IMR-90 (cell line): Measurements from ENCODE around the gene KCNQ5. TPM values are rescaled to one million over a fixed set of nuclear protein-coding genes. Genes with fewer than 3 reads are reported as not detected.

ENCODE experiments used
- ATAC-seq: fragments of 200-7000 bp; cut with Tn5 transposase; 2 replicates; pipeline ENCODE4 v1.9.1; 2020; ENCODE audit warnings: low read depth, mild to moderate bottlenecking, moderate library complexity
- BruUV-seq: library from RNA; stranded (reverse); fragments of 400-500 nt; replicated peaks from 2 replicates; lab custom pipeline; 2021; lab: Mats Ljungman, UMichigan
- CTCF ChIA-PET: fragments of 300-600 bp; formaldehyde crosslinking; extraction: SDS; loops from one replicate; lab custom pipeline; 2021; ENCODE audit warnings: antibody characterized with exemption; lab: Yijun Ruan, JAX
- POLR2A ChIA-PET: fragments of 300-600 bp; sonication (Branson Sonifier 250); formaldehyde crosslinking; loops from one replicate; lab custom pipeline; 2022; ENCODE audit warnings: antibody characterized with exemption; ENCODE audit not compliant: unreplicated experiment; lab: Charles Lee
- DNase-seq: peaks from one replicate; pipeline ENCODE4 v3.0.0; 2013
- H2AFZ ChIP-seq: replicated peaks from 2 replicates; pipeline ENCODE3; 2013; ENCODE audit warnings: low read length, mild to moderate bottlenecking; ENCODE audit not compliant: poor library complexity
- H2AK5ac ChIP-seq: 2 replicates; pipeline ENCODE4 v1.6.1; 2013; ENCODE audit warnings: low read depth, low read length, inconsistent platforms
- H2AK9ac ChIP-seq: replicated peaks from 2 replicates; pipeline ENCODE3; 2013; ENCODE audit warnings: mild to moderate bottlenecking, low read depth, low read length, moderate library complexity; ENCODE audit not compliant: poor library complexity
- H2BK120ac ChIP-seq: 2 replicates; pipeline ENCODE4 v1.6.1; 2013; ENCODE audit warnings: low read depth, low read length, inconsistent platforms
- H2BK15ac ChIP-seq: 3 replicates; pipeline ENCODE4 v1.6.1; 2013; ENCODE audit warnings: low read depth, low read length, inconsistent platforms
- H2BK20ac ChIP-seq: 2 replicates; pipeline ENCODE4 v1.6.1; 2013; ENCODE audit warnings: low read depth, mild to moderate bottlenecking, inconsistent platforms, low read length, moderate library complexity
- H2BK5ac ChIP-seq: 2 replicates; pipeline ENCODE4 v1.6.1; 2013; ENCODE audit warnings: mild to moderate bottlenecking, low read depth, low read length, inconsistent platforms; ENCODE audit not compliant: poor library complexity, severe bottlenecking
- H3K14ac ChIP-seq: replicated peaks from 2 replicates; pipeline ENCODE4 v1.6.1; 2013; ENCODE audit warnings: low read depth, low read length, inconsistent platforms
- H3K18ac ChIP-seq: 2 replicates; pipeline ENCODE4 v1.6.1; 2013; ENCODE audit warnings: low read depth, low read length, control low read depth
- H3K23ac ChIP-seq: 2 replicates; pipeline ENCODE4 v1.6.1; 2013; ENCODE audit warnings: low read depth, low read length, inconsistent platforms
- H3K27ac ChIP-seq: 2 replicates; pipeline ENCODE4 v1.5.1; 2013; ENCODE audit warnings: mild to moderate bottlenecking, control low read depth, low read length; ENCODE audit not compliant: insufficient read depth
- H3K27me3 ChIP-seq: 2 replicates; pipeline ENCODE4 v1.6.1; 2013; ENCODE audit warnings: low read length; ENCODE audit not compliant: control insufficient read depth, insufficient read depth
- H3K36me3 ChIP-seq: 2 replicates; pipeline ENCODE4 v1.6.1; 2013; ENCODE audit warnings: low read length, mixed read lengths; ENCODE audit not compliant: control insufficient read depth, insufficient read depth
- H3K4ac ChIP-seq: 2 replicates; pipeline ENCODE4 v1.6.1; 2013; ENCODE audit warnings: low read depth, low read length, inconsistent platforms
- H3K4me1 ChIP-seq: 2 replicates; pipeline ENCODE4 v1.6.1; 2013; ENCODE audit warnings: low read length, mixed read lengths; ENCODE audit not compliant: control insufficient read depth, insufficient read depth
- H3K4me2 ChIP-seq: 2 replicates; pipeline ENCODE4 v1.6.1; 2013; ENCODE audit warnings: low read depth, mild to moderate bottlenecking, control low read depth, low read length, moderate library complexity
- H3K4me3 ChIP-seq: 2 replicates; pipeline ENCODE4 v1.5.1; 2013; ENCODE audit warnings: low read depth, mild to moderate bottlenecking, control low read depth, low read length, moderate library complexity; ENCODE audit not compliant: insufficient read depth
- H3K56ac ChIP-seq: 2 replicates; pipeline ENCODE4 v1.6.1; 2013; ENCODE audit warnings: low read length, inconsistent platforms; ENCODE audit not compliant: insufficient read depth; ENCODE audit errors: extremely low read depth
- H3K79me1 ChIP-seq, 2 experiments: 2 replicates each; pipeline ENCODE4 v1.6.1; 2013; ENCODE audit warnings: low read length in 2 of 2, inconsistent platforms in 1 of 2, low read depth in 1 of 2
- H3K9ac ChIP-seq: 2 replicates; pipeline ENCODE4 v1.6.1; 2013; ENCODE audit warnings: low read depth, low read length, control low read depth
- H3K9me1 ChIP-seq: 2 replicates; pipeline ENCODE4 v1.6.1; 2013; ENCODE audit warnings: low read length, inconsistent platforms; ENCODE audit not compliant: insufficient read depth
- H3K9me3 ChIP-seq: 2 replicates; pipeline ENCODE4 v1.6.1; 2013; ENCODE audit warnings: low read length; ENCODE audit not compliant: control insufficient read depth, insufficient read depth
- H4K20me1 ChIP-seq: 2 replicates; pipeline ENCODE4 v1.6.1; 2013; ENCODE audit warnings: low read length, inconsistent platforms; ENCODE audit not compliant: insufficient read depth
- H4K5ac ChIP-seq: 2 replicates; pipeline ENCODE4 v1.6.1; 2013; ENCODE audit warnings: mild to moderate bottlenecking, low read depth, low read length, control low read depth
- H4K8ac ChIP-seq, 2 experiments: 2 replicates each; pipeline ENCODE4 v1.6.1; 2013; ENCODE audit warnings: low read depth in 2 of 2, low read length in 2 of 2, control low read depth in 1 of 2, inconsistent platforms in 1 of 2
- H4K91ac ChIP-seq: 2 replicates; pipeline ENCODE4 v1.6.1; 2013; ENCODE audit warnings: low read depth, low read length, inconsistent platforms; ENCODE audit not compliant: insufficient read depth
- BHLHE40 ChIP-seq: fragments of 150-350 bp; IDR thresholded peaks from 2 replicates; pipeline ENCODE4 v1.6.1; 2016; ENCODE audit warnings: mild to moderate bottlenecking, low read depth, low read length
- CEBPB ChIP-seq: IDR thresholded peaks from 2 replicates; pipeline ENCODE4 v1.6.1; 2012; ENCODE audit warnings: low read depth, low read length, improper control_type of control experiment
- CHD1 ChIP-seq: IDR thresholded peaks from 2 replicates; pipeline ENCODE4 v1.6.1; 2012; ENCODE audit warnings: low read depth, low read length, improper control_type of control experiment
- CTCF ChIP-seq: conservative IDR thresholded peaks from 2 replicates; pipeline ENCODE4 v1.5.1; 2012; ENCODE audit warnings: mild to moderate bottlenecking, low read depth, low read length, improper control_type of control experiment
- ELK1 ChIP-seq: fragments of 150-350 bp; IDR thresholded peaks from 2 replicates; pipeline ENCODE4 v1.6.1; 2016; ENCODE audit warnings: low read depth, mild to moderate bottlenecking, low read length, moderate library complexity, borderline replicate concordance
- FOS ChIP-seq: fragments of 150-350 bp; IDR thresholded peaks from 2 replicates; pipeline ENCODE4 v1.6.1; 2016; ENCODE audit warnings: low read depth, low read length
- MAFK ChIP-seq: IDR thresholded peaks from 2 replicates; pipeline ENCODE4 v1.6.1; 2012; ENCODE audit warnings: low read depth, low read length, improper control_type of control experiment
- MAZ ChIP-seq: IDR thresholded peaks from 2 replicates; pipeline ENCODE4 v1.6.1; 2012; ENCODE audit warnings: low read depth, mild to moderate bottlenecking, low read length, improper control_type of control experiment, moderate library complexity, borderline replicate concordance
- MXI1 ChIP-seq: IDR thresholded peaks from 2 replicates; pipeline ENCODE4 v1.6.1; 2012; ENCODE audit warnings: low read depth, mild to moderate bottlenecking, low read length, moderate library complexity, borderline replicate concordance
- NFE2L2 ChIP-seq: fragments of 150-350 bp; IDR thresholded peaks from 2 replicates; pipeline ENCODE4 v1.6.1; 2016; ENCODE audit warnings: low read depth, mild to moderate bottlenecking, low read length
- POLR2A ChIP-seq: IDR thresholded peaks from 2 replicates; pipeline ENCODE4 v1.6.1; 2012; ENCODE audit warnings: mild to moderate bottlenecking, low read depth, low read length
- RAD21 ChIP-seq: IDR thresholded peaks from 2 replicates; pipeline ENCODE4 v1.6.1; 2012; ENCODE audit warnings: low read length, improper control_type of control experiment
- RCOR1 ChIP-seq: IDR thresholded peaks from 2 replicates; pipeline ENCODE4 v1.6.1; 2012; ENCODE audit warnings: mild to moderate bottlenecking, low read length, improper control_type of control experiment; ENCODE audit not compliant: insufficient replicate concordance
- RFX5 ChIP-seq: IDR thresholded peaks from 2 replicates; pipeline ENCODE4 v1.8.0; 2012; ENCODE audit warnings: low read depth, mild to moderate bottlenecking, low read length, moderate library complexity
- SMC3 ChIP-seq: fragments of 150-350 bp; IDR thresholded peaks from 2 replicates; pipeline ENCODE4 v1.6.1; 2016; ENCODE audit warnings: low read depth, mild to moderate bottlenecking, antibody characterized with exemption, low read length, moderate library complexity
- USF2 ChIP-seq: fragments of 150-350 bp; IDR thresholded peaks from 2 replicates; pipeline ENCODE4 v1.6.1; 2017; ENCODE audit warnings: mild to moderate bottlenecking, antibody characterized with exemption, low read length, low read depth
- WGBS, 2 experiments: methylation state at CpG; one replicate each; pipeline versions ENCODE4 v1.1.5 to v1.1.7; 2013; ENCODE audit warnings: missing lambda C conversion rate in 2 of 2; ENCODE audit not compliant: insufficient read length in 1 of 2; ENCODE audit errors: extremely low coverage in 2 of 2; 5-methylcytosine and 5-hydroxymethylcytosine counted together
- dilution Hi-C: fragments of 300-500 bp; cut with HindIII; formaldehyde crosslinking; loops from one replicate; pipeline ENCODE4 v1.14.3; 2018; ENCODE audit warnings: low sequenced_read_pairs; ENCODE audit not compliant: unreplicated experiment
- in situ Hi-C: fragments of 300-500 bp; cut with MboI; formaldehyde crosslinking; loops from 3 replicates; pipeline ENCODE4 v1.14.3; 2019; ENCODE audit warnings: low sequenced_read_pairs, inconsistent platforms, mixed read lengths
- intact Hi-C: fragments of 100-400 bp; cut with micrococcal nuclease; formaldehyde crosslinking; loops from 2 replicates; pipeline ENCODE4 v1.10.0; 2022
- polyA plus RNA-seq, 3 experiments: library from polyadenylated mRNA; depleted of rRNA; stranded (reverse); fragments of >200 nt; gene quantifications; 2 replicates each; pipeline ENCODE4 v1.2.3, GENCODE V29; 2012; ENCODE audit warnings: low replicate concordance in 1 of 3
- total RNA-seq: library from RNA; depleted of rRNA; stranded (reverse); fragments of >200 nt; gene quantifications from 2 replicates; pipeline ENCODE4 v1.2.3, GENCODE V29; 2012

The KCNQ5 gene
- total and polyA plus RNA-seq, 2 of the 4 experiments (the other 2 are of a cell fraction), result 0.75 to 1.3 TPM

- DNase-seq, result no peak
- in situ Hi-C loops, result no loop called here
Measured at GRCh38 chr6:72642435-72642834, 20.6 kb downstream of the KCNQ5 start.

More at GRCh38 chr6:72642435-72642834, 20.6 kb downstream of the KCNQ5 start:
- WGBS, 2 experiments, result no CpG with 5 or more reads among the region's 1 CpG
- H4K5ac ChIP-seq, result no peak overlapping the region
- H4K8ac ChIP-seq, result no peak overlapping the region
- no peak overlapping the region for H2BK15ac ChIP-seq
- ChIA-PET POLR2A (no interaction called here), CTCF (no interaction called here)
- no peaks in the 10 kb centered on the region for H3K36me3 ChIP-seq
- intact Hi-C loops (no loop called here), dilution Hi-C loops (no loop called here)
- no peak overlapping the region for H3K4me2 ChIP-seq
- H3K4me1 ChIP-seq, result no peaks in the 10 kb centered on the region
- no peak overlapping the region for H3K56ac ChIP-seq
- TF ChIP-seq NFE2L2, result no peak
- TF ChIP-seq MXI1, result no peak
- no peak for TF ChIP-seq RFX5
- TF ChIP-seq CEBPB, result no peak
- no peak for TF ChIP-seq RAD21
- TF ChIP-seq MAFK, result no peak
- TF ChIP-seq RCOR1, result no peak
- TF ChIP-seq POLR2A, result no peak
- TF ChIP-seq CHD1, result no peak
- TF ChIP-seq FOS, result no peak
- no peak for TF ChIP-seq ELK1
- TF ChIP-seq BHLHE40, result no peak
- no peak for TF ChIP-seq SMC3
- no peak for TF ChIP-seq CTCF
- no peak for TF ChIP-seq MAZ
- no peak for TF ChIP-seq USF2
- no peak overlapping the region for H3K27ac ChIP-seq
- no peak overlapping the region for H2AFZ ChIP-seq
- H3K27me3 ChIP-seq, result no peaks in the 10 kb centered on the region
- no peak overlapping the region for H2BK20ac ChIP-seq
- no peak overlapping the region for H2BK120ac ChIP-seq
- H3K4ac ChIP-seq, result no peak overlapping the region
- H3K9me3 ChIP-seq, result no peaks in the 10 kb centered on the region
- H3K4me3 ChIP-seq, result no peak overlapping the region
- no peak overlapping the region for H2BK5ac ChIP-seq
- H2AK5ac ChIP-seq, result no peak overlapping the region
- no peak overlapping the region for H4K91ac ChIP-seq
- peaks cover 0 to 3% of the 10 kb centered on the region in 2 experiments; a peak in 1 of 4 replicates for H3K79me1 ChIP-seq
- H3K18ac ChIP-seq, result no peak overlapping the region
- no peak overlapping the region for H3K9ac ChIP-seq
- ATAC-seq, result no peak
- no TSS peak for BruUV-seq
- no peak overlapping the region for H2AK9ac ChIP-seq
- H3K23ac ChIP-seq, result no peak overlapping the region
- no peaks in the 10 kb centered on the region for H3K9me1 ChIP-seq
- H3K14ac ChIP-seq, result no peak overlapping the region
- H4K20me1 ChIP-seq, result no peaks in the 10 kb centered on the region
